NCI-H345 (cell line): Measurements from ENCODE around the gene FLRT3.
A peak's percentile ranks its signal among the peaks of the same experiment; 100 is the strongest.

ENCODE experiments used
- DNase-seq: peaks from one replicate; lab custom pipeline; 2025; lab: John Stamatoyannopoulos, UW

FLRT3 gene

DNA sequence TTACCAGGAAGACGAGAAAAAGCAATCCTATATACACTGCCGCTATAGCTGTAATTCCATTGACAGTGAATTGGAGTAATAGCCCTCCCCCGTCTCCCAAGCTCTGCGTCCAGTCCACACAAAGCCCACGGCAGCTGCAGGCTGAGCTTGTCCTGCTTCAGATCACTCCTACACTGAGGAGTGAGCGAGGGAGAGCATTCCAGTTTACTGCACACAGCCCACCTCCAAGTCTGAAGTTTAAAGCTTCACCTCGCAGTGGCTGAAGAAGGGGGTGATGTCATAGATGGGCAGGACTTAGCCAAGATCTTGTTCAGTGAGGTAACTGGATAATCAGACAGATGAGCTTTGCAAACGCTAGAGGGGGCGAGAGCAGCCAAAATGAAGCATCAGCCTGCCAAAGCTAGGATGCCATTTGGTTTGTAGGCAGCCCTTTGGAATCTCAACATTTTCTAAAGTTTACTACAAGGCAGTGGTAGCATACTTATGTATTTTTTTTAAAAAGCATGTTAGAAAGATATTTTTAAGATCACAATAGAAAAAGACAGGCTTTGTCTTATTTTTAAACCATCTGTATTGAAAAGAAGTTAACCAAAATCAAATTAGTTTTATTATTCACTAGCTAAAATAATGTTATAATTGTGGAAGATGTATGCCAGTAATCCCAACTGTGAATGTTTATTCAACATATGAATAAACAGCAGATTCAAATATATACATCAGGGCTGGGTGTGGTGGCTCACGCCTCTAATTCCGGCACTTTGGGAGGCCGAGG, at the start of gene FLRT3:
Gene FLRT3 (minus strand): TSS at position 213 of the 772 bp plus-strand sequence. CDS start 10,106 bp downstream, outside the sequence.
- DNase-seq = peak; percentile 88

DNA sequence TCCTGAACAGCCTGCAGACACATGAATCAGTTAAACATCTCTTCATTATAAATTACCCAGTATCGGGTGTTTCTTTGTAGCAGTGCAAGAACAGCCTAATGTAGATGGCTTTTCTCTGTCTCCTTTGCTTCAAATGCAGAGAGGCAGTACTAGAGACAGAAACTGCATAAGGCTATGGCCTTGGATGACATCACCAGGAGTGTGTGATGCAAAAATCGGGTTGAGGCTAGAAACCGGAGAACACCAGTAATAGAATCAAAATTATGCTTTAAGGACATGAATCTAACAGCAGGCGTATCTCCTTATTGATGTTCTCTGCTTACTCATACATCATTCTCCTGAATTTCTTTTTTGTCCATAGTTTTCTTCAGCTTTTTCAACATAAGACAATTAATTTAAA, 49.3 kb upstream of the FLRT3 start:
- DNase-seq = no peak

DNA sequence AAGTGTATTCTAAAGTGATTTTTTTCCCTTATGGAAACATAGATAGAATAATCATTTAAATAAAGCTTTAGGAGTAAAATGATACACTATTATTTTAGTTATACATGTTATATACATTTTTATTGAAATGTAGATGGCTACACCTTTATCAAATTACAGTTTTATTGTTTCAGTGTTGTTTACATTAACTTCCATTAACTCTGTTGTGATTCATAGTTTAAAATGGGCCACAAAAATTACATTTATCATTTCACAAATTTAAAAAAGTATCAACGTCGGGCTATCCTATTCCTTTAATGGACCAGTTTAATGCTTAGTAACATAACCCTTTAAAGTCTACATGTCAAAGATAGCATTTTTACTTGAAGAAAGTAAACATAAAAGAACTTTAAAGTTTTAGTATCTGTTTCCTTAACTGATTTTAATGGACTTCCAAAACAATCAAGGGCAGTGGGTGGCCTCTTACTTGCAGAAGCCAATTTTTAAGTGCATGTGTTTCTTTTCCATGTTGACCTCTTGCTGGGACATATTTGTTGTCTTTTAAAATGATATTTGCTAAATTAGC, 47.8 kb upstream of the FLRT3 start:
- no peak for DNase-seq

DNA sequence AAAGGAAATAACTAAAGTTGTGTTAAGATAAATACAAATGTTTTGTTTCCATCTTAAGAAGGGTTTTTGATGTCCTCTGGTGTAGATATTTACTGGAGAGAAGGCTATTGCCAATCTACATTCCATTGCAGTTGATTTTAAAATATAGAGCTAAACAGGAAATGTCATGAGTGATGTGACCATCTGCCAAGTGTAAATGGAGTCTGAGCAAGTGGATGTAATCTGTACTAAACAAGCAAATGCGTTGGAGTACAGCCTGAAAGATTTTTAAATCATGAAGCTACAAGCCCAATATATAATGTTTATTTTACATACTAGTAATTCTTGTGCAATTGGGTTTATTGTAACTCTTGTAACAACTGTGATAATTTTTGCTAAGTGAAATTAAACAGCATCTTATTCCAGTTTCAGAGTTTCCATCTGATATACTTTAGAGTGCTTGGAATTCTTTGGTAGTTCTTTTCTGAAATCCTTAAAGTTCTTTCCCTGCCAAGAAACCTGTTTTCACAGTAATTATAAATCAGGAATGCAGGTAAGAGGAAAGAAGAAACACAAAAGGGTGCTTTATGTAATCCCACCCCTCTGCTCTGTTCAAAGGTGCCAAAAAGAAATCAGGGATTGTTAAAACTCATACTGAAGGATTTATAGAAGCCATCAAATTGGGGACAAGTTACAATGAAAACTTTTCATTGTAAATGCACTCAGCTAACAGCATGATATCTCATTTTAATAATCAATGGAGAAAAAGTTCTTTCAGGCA, 47.2 kb upstream of the FLRT3 start:
- DNase-seq = no peak

DNA sequence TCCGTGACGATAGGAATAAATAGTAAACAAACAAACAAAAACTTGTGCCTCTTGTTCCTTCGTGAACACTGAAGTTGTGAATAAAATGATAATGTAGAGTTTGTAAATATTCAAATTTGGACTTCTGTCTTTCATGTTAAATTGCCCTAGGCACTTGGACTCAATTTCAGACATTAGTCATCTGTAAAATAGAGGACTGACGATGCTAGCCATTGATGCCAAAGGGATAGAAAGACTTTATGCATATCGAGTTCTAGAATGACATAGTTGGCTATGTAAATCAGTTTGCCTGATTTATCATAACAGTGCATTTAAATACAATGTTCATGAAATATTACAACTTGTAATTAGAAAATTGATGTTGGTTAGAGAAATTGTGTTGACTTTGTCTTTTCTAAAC, 45.9 kb upstream of the FLRT3 start:
- no peak for DNase-seq

DNA sequence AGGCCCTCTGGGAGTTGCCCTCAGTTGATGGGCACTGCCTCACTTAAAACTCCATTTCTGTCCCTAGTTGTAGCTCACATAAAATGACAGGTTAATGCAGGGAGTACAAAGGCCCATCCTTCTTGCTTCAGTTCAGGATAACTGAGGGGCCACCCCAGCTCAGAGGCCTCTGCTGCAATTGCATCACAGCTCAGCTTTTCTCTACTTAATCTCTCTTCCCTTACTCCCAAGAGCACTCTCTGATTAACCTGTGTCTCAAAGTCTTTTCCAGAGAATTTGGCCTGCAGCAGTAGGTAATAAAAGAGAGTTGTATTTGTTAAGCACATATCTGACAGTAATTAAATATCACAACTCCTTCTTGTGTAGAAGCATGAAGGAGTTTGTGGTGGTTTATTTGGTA, 40.9 kb upstream of the FLRT3 start:
- no peak for DNase-seq

DNA sequence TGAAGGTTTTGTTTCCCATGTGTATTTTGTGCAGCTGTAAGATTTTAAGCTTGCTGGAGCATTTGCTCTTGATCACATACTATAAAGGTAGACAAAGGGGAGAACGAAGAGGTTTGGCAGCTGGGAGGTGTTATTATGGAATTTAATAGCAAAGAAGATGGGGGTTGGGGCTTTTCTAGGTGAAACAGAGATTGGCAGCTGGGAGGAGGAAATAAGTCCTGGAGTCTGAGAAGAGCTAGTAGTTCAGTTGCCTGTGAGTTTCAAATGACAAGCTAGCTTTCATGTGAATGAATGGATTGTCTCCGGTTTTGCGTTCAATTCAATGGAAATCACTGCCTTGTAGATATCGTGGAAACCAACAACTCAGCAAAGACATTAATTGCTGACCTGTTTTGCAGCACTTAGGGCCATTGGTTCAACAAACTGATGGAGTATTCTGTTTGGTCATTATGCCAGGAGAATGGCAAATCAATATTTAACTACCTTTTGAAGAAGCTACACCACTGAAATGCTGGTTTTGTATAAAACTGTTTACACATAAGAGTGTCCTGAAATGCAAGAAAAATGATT, 38.1 kb upstream of the FLRT3 start:
- peak; percentile 22 for DNase-seq

DNA sequence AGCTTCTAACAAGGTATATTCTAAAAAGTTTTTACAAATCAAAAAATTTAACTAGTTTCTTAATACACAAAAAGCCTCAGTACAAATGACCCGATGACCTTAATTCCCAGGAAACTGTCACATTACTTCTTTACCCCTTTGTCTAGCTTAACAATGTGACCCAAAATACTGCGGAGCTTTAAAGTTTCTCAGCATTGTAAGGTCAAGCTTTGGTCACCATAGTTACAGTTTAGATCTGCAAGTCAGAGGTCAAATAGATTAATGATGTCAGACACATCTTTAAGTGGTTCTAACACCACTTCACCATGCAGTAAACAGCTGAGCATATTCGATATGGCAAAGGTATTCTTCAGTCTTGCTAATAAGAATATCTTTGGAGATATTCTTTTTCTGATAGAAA, 36.8 kb upstream of the FLRT3 start:
- DNase-seq = no peak

DNA sequence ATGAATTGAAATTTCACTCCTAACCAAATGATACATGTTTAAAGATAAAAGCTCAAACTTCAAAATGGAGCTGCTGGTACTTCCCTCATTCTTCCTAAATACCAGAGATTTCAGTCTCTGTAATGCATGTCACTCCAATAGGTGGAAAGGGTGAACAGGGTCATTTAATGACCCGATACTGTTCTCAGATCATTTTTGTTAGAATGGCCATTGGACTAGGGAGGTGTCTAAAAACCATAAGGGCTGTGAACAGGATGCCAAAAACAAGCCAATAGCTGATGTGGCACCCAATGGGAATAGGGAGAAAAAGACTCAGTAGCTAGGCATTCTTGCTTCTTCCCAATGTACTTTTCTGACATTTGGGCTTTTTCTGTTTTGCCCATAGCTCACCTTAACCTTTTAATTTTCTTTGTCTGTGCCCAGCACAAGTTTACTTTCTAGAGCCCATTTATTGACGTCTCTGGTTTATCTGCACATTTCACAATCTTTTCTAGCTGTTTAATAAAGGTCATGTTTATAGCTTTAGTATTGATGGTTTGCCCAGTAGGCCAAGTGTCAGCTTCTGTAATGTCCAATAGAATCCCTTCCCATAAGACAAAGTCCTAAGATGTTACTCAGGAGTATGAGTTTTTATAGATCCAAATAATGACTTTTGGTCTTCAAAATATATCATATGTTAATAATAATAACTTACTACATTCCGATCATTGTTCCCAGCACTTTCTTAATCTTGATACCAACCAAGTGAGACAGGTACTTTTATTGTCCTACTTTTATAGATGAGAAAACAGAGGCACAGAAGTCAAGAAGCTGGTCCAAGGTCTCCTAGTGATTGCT, 24.3 kb upstream of the FLRT3 start:
- no peak for DNase-seq

DNA sequence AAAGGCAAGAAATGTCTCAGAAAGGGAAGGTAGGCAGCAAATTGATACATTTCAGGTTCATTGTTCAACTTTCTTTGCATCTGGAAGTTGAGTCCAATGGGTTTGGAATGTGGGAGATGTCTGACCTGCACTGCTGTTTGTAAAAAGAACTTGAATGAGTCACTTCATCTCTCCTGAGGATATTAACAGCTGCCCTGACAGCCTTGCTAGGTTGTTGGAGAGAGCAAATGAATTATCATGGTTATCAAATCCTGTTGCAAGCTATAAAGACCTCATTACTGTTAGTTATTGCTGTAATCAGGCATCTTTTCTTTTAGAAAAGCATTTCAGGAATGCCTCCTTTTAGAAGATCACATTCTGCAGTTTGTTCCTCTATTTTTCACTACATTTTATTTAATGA, 23.0 kb upstream of the FLRT3 start:
- no peak for DNase-seq

DNA sequence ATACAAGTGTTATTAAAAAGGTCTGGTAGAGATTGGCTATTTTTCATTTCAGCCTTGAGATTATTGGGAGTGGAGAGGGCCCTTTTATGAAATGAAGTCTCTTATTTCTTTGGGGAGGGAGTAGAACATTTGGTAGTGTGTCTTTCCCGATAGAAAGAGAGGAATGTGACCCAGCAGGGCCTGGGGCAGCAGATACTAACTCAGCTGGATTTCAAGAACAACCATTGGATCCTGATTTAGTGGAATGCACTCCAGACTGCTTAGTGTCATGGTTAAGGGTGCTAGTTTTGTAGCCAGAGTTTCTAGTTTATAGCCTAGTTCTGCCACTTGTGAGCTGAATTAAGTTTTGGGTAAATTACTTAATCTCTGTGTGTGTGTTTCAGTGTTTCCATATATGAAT, 18.4 kb upstream of the FLRT3 start:
- no peak for DNase-seq

DNA sequence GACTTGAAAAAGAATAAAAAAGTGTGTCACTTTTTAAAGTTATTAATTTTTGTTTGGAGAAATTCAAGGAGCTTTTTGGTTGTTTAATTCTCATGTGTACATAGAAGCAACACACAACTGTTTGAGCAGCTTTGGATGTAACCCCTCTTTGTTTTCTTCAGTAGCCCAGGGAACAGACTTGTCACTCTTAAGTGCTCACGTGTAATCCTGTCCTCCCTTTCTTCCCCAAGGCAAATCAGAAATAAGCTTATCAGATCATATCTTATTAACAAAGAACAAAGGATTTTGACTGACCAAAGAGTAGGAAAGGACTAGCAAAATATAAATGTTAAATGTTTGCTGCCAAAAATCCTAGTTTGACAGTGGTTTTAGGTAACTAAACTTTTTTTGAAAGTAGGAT, 7.3 kb upstream of the FLRT3 start:
- no peak for DNase-seq

DNA sequence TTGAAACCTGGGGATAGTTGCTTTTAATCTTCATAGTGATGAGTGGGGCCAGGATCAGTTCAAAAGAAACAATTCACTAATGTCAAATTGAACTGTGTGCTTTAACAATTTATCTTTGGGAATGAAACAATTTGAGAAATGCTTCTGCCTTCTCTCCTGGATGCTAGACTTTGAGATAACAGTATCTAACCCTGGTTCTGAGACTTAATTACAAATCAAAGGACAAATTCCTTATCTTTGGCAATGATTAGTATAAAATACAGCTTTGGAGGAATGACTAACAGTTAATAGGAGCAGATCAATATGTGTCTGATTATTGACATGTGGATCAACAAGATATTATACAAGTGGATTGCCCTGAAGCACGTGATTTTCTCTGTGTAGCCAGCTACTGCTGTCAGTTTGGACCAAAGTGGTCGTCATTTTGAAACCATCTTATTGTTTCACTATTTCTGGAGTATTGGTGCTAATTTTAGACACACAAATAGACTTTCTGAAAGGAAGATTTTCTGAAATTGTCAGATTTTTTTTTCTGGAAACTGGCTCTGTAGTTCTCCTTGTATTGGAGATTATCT, 6.2 kb upstream of the FLRT3 start:
- no peak for DNase-seq

DNA sequence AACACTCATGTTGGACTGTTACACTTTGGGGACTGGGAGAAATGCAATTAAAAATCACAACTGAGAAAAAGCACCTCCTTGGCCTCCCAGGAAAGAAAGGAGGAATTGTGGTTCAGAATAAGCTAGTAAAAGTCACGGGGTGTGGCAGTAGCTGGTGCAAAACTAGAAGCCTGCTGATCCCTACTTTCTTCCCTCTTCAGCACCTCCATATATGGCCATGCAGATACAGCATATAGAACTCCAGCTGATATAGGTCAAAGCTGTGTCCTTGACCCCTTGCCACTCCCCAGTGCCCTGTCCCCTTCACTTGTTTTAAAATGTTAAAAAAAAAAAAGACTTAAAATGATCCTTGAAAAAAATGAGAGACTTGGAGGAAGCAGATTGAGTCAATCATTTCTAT, 5.5 kb upstream of the FLRT3 start:
- no peak for DNase-seq

DNA sequence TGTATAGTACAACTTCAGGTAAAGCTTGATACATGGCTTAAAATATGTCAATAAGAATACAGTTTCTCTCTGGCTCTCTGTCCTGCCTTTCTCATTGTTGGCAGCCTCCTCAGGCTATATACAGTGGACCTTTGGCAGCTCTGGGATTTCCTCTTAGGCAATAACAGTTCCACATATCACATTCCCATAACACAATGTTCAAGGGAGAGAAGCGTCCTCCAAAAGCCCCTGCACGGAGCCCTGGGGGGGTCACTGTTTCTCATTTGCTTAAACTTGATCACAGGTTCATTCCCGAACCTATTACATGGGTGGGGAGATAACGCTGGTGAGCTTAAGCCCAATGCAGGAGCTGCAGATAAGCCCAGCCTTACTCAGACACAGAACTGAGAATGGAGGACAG, 4.4 kb upstream of the FLRT3 start:
- no peak for DNase-seq

DNA sequence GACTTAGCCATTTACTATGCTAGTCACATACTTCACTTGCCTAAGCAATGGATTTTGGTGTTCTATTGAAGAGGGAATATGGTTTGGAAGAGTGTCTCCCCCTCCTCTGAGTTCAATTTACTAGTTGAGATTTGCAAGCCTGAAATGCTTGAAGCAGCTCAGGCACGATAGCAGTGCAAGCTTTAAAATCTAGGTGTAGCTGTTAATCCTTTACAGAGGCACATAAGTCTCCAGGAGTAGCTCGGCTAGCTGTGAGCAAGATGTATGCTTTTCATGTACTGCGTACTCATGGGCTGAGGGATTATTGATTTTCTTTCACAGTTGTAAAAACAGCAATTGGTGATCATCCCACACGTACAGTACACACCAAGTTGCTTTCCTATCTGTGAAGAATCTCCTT, 726 bp downstream of the FLRT3 start:
- DNase-seq = no peak

DNA sequence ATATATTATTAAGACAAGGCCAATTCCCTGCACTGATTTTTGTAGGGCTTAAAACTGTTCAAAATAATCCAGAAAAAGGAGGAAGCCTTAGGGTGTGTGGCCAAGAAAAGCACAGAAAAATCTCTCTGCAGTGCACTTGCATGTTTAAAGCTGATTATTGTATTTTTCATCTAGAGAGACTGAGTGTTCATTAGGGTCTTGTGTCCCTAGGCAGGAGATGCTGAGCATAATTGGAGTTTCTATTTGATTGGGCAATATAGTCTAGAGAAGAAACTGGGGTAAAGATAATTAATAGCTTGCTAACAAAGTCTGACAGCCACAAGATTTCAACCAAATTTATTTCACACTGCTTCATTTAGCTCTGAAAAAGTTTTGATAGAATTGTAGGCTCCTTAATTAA, 2.4 kb downstream of the FLRT3 start:
- no peak for DNase-seq

DNA sequence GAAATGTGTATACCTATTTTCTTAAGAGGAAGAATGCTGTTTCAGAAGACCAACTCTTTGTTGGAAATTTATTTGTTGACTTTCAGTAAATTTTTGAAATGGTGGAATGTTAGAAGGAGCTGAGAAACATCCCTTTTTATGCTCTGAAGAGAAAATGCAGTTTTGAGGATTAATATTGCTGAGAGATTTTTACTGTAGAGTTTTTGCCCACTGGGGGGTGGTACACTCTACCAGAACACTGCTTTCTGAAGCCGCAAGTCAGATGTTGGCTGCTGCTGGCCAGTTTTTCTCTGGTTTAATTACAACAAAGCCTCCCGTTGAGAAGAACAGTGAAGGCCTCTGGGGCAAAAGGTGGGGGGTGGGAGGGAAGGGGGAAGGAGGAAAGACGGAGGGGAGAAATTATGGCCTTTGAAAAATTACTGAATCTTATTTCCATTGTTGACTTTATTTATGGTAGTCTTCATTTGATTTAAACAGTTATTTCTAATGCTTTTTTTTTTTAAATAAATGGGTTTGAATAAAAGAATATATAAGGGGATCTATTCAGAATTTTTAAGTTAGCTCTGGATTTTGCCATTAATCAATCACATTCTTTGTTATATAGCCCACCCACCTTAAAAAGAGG, 3.0 kb downstream of the FLRT3 start:
- DNase-seq = peak; percentile 61

DNA sequence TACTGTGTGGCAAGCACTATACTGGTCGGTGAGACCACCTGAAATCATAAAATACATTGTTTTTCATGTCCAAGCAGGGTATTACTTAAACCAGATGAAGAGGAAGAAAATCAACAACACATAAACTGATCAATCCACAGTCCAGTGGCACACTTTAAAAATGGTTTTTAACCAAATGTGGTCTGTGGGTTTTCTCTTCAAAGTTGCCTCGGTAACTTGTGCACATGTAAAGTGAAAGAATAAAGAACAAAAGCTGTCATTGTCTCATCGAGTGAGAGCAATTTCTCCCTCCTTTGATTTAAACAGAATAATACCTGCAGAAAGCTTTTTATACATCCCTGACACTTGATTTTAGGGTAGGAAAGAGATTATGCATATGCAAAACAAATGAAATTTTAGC, 3.7 kb downstream of the FLRT3 start:
- no peak for DNase-seq

DNA sequence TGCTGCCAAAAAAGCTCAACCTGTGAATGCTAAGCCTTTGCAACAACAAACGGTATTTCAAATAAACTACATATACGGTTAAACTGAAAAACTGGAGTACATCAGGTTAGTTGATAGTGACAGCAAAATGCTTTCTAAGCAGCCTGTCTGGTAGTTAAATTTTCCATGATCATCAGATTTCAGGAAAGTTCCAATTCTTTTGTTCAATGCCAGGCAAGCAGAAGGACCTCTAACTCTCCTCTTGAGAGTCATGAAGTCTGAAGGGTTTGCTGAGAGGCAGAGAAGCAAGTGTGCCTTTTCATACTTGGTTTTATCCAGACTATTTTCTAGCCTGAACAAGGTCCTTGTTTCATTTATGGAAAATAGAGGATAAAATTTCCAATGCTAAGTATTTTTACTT, 4.5 kb downstream of the FLRT3 start:
- DNase-seq = no peak

DNA sequence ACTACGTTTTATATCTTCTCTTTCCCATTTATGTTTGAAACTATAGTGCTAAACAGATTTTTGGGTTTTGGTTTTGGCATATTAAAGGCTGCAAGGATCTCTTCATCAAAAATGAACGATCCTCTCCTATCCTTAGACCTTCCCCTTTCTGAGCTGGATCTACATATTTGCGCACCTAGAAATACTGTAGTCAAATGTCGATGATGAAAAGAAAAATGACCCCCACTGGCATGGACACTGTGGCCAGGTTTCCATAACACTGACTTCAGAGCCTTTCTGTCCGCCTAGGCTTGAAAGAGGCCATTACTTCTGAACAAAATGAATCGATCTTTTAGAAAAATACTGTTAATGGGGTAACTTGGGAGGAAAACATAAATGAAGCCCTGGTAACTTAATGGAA, 5.8 kb downstream of the FLRT3 start:
- DNase-seq = no peak
